ENCODE results near the gene ASS1. TPM values are rescaled to one million over a fixed set of nuclear protein-coding genes. Genes with fewer than 3 reads are reported as not detected.
A peak's percentile ranks its signal among the peaks of the same experiment; 100 is the strongest.

Gene ASS1
- total RNA-seq, 1 donor from 2014 or later, result 95.3 TPM

GRCh38 chr9:130452835-130453234 is 8.1 kb downstream of the ASS1 start:
- no peak for DNase-seq (ENCODE audit: low spot score)

- peak; percentile 32 for DNase-seq (ENCODE audit: low spot score)
Observed at GRCh38 chr9:130453487-130453886, 8.7 kb downstream of the ASS1 start.

- no peak for DNase-seq (ENCODE audit: low spot score)
Observed at GRCh38 chr9:130454096-130454811, 9.5 kb downstream of the ASS1 start.

GRCh38 chr9:130454812-130455325 is 10.1 kb downstream of the ASS1 start:
- DNase-seq (ENCODE audit: low spot score), result no peak

GRCh38 chr9:130458027-130458803 is 13.5 kb downstream of the ASS1 start:
- no peak for DNase-seq (ENCODE audit: low spot score)

GRCh38 chr9:130458804-130459067 is 14.0 kb downstream of the ASS1 start:
- no peak for DNase-seq (ENCODE audit: low spot score)

- DNase-seq (ENCODE audit: low spot score), result no peak
Observed at GRCh38 chr9:130459151-130459550, 14.4 kb downstream of the ASS1 start.

- no peak for DNase-seq (ENCODE audit: low spot score)
Observed at GRCh38 chr9:130459941-130460669, 15.3 kb downstream of the ASS1 start.

GRCh38 chr9:130461218-130461630 is 16.5 kb downstream of the ASS1 start:
- DNase-seq (ENCODE audit: low spot score), result peak; percentile 31

- DNase-seq (ENCODE audit: low spot score), result no peak
Observed at GRCh38 chr9:130461731-130462130, 17.0 kb downstream of the ASS1 start.

- no peak for DNase-seq (ENCODE audit: low spot score)
Observed at GRCh38 chr9:130462685-130463540, 18.2 kb downstream of the ASS1 start.

- DNase-seq (ENCODE audit: low spot score), result no peak
Observed at GRCh38 chr9:130463763-130464745, 19.3 kb downstream of the ASS1 start.

- DNase-seq (ENCODE audit: low spot score), result no peak
Observed at GRCh38 chr9:130465383-130466096, 20.8 kb downstream of the ASS1 start.

- DNase-seq (ENCODE audit: low spot score), result no peak
Observed at GRCh38 chr9:130466537-130467217, 21.9 kb downstream of the ASS1 start.

- no peak for DNase-seq (ENCODE audit: low spot score)
Observed at GRCh38 chr9:130467316-130467715, 22.6 kb downstream of the ASS1 start.

GRCh38 chr9:130468566-130468965 is 23.8 kb downstream of the ASS1 start:
- DNase-seq (ENCODE audit: low spot score), result no peak

GRCh38 chr9:130470269-130470668 is 25.5 kb downstream of the ASS1 start:
- DNase-seq (ENCODE audit: low spot score), result no peak

GRCh38 chr9:130470950-130471349 is 26.2 kb downstream of the ASS1 start:
- no peak for DNase-seq (ENCODE audit: low spot score)
